Measurements from ENCODE around the gene EOLA2. TPM values are rescaled to one million over a fixed set of nuclear protein-coding genes. Genes with fewer than 3 reads are reported as not detected.

Gene EOLA2
- 23.9 and 35.2 TPM in 2 replicates for total RNA-seq (2014; rRNA removed; shearing (Covaris generic))

DNA sequence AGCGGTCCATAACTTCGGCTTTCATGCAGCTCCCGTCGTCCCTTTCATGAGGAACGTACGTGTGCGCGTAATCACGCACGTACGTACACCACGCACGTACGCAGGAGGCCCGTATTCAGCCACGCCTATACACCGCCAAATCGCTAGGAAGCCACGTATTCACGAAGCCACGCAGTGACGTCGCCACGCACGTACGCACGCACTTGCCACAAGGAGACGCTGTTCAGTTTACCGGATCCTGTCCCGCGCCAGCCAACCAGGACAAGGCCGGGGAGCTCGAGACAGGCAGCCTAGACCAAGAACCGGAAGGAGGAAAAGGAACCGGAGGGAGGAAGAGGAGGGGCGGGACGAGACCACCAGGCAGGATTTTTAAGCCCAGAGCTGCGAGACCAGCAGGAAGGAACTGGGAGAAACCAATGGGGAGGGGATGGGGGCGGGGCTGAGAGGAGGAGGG is at the start of gene EOLA2:
TSS of gene EOLA2 (minus strand) at position 65 of the 454 bp plus-strand sequence. CDS start 4,617 bp downstream, outside the sequence.

DNA sequence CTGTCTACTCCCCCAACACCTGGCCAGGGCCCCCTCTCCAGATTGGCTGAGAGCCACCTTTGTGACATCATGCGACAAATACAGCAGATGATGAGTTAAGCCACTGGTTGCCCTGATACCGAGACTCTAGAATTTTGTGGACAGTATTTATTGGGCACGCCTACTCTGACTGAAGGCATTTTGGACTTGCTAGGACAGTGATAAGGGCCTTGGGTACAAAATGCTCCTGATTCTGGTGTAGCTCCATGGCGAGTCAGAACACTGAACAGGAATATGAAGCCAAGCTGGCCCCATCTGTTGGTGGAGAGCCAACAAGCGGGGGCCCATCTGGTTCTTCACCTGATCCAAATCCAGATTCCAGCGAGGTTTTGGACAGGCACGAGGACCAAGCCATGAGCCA is 8.9 kb downstream of the EOLA2 start, which contains the start of gene HSFX4:
TSS of gene HSFX4 (plus strand) at position 174 of the 400 bp plus-strand sequence. CDS start at position 246, 72 bp downstream.

Other genes with a start within 250 kb of the EOLA2 start
- 34.9 and 38.3 TPM in 2 replicates for gene MAGEA11, start 226.4 kb downstream of the EOLA2 start, total RNA-seq (2014; rRNA removed; shearing (Covaris generic))
- 0.11 and 0.29 TPM in 2 replicates for gene HSFX1, start 164.4 kb downstream of the EOLA2 start, total RNA-seq (2014; rRNA removed; shearing (Covaris generic))
- gene MAGEA9, start 156.6 kb downstream of the EOLA2 start, total RNA-seq (2014; rRNA removed; shearing (Covaris generic)), result not detected in 2 replicates
- gene MAGEA8, start 57.3 kb downstream of the EOLA2 start, total RNA-seq (2014; rRNA removed; shearing (Covaris generic)), result not detected in 2 replicates
- not detected in 2 replicates for gene HSFX4, start 8.9 kb downstream of the EOLA2 start, total RNA-seq (2014; rRNA removed; shearing (Covaris generic))